ENCODE data around the gene SCAF1. TPM values are rescaled to one million over a fixed set of nuclear protein-coding genes. Genes with fewer than 3 reads are reported as not detected.

Gene SCAF1
- total RNA-seq, 6 donors from 2014 or later = 28.6 to 98.5 (median 71.0) TPM

DNA sequence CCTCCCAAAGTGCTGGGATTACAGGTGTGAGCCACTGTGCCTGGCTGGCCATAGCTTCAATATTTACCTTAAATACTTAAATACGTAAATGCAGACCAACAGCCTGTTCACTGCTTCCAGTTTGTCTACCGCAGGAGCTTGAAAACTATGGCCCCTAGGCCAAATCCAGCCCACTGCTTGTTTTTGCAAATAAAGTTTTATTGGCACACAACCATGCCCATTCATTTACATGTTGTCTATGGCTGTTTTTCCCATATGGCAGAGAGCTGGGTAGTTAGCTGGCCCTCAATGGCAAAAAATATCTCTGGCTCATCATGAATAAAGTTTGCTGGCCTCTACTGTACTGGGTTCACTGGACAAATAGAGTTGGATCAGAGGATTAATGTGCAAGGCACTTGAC is 39.2 kb upstream of the SCAF1 start:
- no peak for ATAC-seq (ENCODE audit: low FRiP score in 2 of 2)
- H3K4me1 ChIP-seq = no peaks in the 10 kb centered on the region
- no peak for DNase-seq
- no peak for TF ChIP-seq POLR2AphosphoS5 (IDR thresholded peaks at IDR 0.05)
- no peak for TF ChIP-seq POLR2A (IDR thresholded peaks at IDR 0.05)
- TF ChIP-seq, protein P1, sequence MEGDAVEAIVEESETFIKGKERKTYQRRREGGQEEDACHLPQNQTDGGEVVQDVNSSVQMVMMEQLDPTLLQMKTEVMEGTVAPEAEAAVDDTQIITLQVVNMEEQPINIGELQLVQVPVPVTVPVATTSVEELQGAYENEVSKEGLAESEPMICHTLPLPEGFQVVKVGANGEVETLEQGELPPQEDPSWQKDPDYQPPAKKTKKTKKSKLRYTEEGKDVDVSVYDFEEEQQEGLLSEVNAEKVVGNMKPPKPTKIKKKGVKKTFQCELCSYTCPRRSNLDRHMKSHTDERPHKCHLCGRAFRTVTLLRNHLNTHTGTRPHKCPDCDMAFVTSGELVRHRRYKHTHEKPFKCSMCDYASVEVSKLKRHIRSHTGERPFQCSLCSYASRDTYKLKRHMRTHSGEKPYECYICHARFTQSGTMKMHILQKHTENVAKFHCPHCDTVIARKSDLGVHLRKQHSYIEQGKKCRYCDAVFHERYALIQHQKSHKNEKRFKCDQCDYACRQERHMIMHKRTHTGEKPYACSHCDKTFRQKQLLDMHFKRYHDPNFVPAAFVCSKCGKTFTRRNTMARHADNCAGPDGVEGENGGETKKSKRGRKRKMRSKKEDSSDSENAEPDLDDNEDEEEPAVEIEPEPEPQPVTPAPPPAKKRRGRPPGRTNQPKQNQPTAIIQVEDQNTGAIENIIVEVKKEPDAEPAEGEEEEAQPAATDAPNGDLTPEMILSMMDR (IDR thresholded peaks at IDR 0.05) = no peak
- TF ChIP-seq EP300 (IDR thresholded peaks at IDR 0.05) = no peak
- H3K36me3 ChIP-seq = peaks cover 21 to 94% (median 76%) of the 10 kb centered on the region in 4 donors
- H3K4me3 ChIP-seq = no peak overlapping the region
- H3K9me3 ChIP-seq = no peaks in the 10 kb centered on the region
- 93 to 94% methylated on average over 2 of the region's 2 CpGs for WGBS, 2 donors
- no peaks in the 10 kb centered on the region for H3K27me3 ChIP-seq
- H3K27ac ChIP-seq = no peak overlapping the region

DNA sequence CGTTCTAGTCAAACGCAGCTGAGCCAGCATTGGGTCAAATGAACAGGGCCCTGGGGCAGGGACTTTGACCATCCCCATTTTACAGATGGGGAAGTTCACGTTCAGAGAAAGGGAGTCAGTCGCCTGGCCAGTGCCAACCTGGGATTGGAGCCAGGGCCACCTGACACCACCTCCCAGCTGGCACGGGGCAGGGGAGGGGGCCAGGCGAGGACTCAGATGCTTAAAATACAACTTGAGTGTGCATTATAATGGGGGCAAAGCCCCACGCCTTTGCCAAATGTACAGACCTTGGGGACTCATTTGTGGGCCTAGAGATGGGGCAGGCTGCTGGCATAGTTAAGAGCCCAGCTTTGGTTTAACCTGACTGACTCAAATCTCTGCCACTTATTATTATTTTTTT is 36.4 kb upstream of the SCAF1 start:
- H3K27me3 ChIP-seq = no peaks in the 10 kb centered on the region
- TF ChIP-seq POLR2AphosphoS5 (IDR thresholded peaks at IDR 0.05) (no peak), EP300 (IDR thresholded peaks at IDR 0.05) (no peak), POLR2A (IDR thresholded peaks at IDR 0.05) (no peak)
- TF ChIP-seq, protein P1 (IDR thresholded peaks at IDR 0.05) = no peak
- ATAC-seq (ENCODE audit: low FRiP score in 2 of 2) = no peak
- H3K4me1 ChIP-seq = no peaks in the 10 kb centered on the region
- WGBS, 2 donors = 91 to 95% methylated on average over 3 to 7 of the region's 7 CpGs
- no peak overlapping the region for H3K27ac ChIP-seq
- peaks cover 25 to 91% (median 69%) of the 10 kb centered on the region in 4 donors for H3K36me3 ChIP-seq
- H3K4me3 ChIP-seq = no peak overlapping the region
- peak in 1 of 2 donors; percentile 47 for DNase-seq
- no peaks in the 10 kb centered on the region for H3K9me3 ChIP-seq

DNA sequence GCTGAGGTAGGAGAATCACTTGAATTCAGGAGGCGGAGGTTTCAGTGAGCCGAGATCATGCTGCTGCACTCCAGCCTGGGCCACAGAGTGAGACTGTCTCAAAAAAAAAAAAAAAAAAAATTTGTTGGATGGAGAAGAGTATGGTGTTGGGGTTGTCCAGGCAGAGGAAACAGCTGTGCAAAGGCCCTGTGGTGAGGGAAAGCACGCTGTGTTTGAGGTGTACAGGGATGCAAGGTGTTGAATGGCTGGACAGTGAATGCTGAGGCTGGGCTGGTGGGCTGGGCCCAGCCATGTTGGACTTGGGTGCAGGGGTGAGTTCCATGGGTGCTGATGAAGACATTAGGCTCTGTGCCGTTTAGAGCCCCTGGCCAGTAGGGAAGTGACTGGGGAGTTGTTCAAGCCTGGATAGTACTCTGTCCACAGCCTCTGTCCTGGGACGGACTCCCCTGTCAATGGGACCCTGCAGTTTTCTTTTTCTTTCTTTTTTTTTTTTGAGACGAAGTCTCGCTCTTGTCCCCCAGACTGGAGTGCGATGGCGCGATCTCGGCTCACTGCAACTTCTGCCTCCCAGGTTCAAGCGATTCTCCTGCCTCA is 32.4 kb upstream of the SCAF1 start:
- H3K4me1 ChIP-seq = peaks cover 5 to 19% (median 17%) of the 10 kb centered on the region in 4 donors
- ATAC-seq (ENCODE audit: low FRiP score in 2 of 2) = no peak

DNA sequence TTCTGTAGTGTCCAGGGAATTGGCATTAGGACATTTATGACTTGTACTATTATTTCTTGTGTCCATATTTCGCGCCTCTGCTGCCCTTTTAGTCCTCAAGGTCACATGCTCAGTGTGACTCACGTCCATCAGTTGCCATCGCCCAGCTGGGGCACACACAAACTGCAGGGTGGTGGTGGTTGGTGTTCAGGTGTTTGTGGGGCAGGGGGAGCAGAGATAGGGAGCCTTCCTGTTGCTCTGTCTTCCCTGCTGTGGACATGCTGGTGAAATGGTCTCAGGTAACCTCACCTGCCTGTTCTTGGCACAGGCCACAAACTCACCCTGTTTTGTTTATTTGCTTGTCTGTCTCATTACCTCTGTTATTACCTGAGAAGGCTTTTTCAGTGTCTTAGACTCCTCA is 28.6 kb upstream of the SCAF1 start:
- TF ChIP-seq POLR2AphosphoS5 (IDR thresholded peaks at IDR 0.05) (no peak), POLR2A (IDR thresholded peaks at IDR 0.05) (no peak), EP300 (IDR thresholded peaks at IDR 0.05) (no peak)
- Histone ChIP-seq H3K9me3 (no peaks in the 10 kb centered on the region), H3K27me3 (no peaks in the 10 kb centered on the region), H3K27ac (no peak overlapping the region), H3K4me3 (no peak overlapping the region), H3K36me3 (peaks cover 15 to 70% (median 58%) of the 10 kb centered on the region in 4 donors), H3K4me1 (peaks cover 5 to 19% (median 17%) of the 10 kb centered on the region in 4 donors)
- DNase-seq (no peak), ATAC-seq (ENCODE audit: low FRiP score in 2 of 2) (no peak)
- WGBS, 2 donors = 74 to 81% methylated on average over 4 of the region's 4 CpGs

More for the DNA sequence above, 32.4 kb upstream of the SCAF1 start:
- 98% methylated on average over 12 of the region's 12 CpGs for WGBS, 2 donors
- Histone ChIP-seq H3K9me3 (no peaks in the 10 kb centered on the region), H3K27ac (no peak overlapping the region), H3K27me3 (no peaks in the 10 kb centered on the region), H3K36me3 (peaks cover 10 to 66% (median 43%) of the 10 kb centered on the region in 4 donors), H3K4me3 (no peak overlapping the region)
- TF ChIP-seq, protein P1 (IDR thresholded peaks at IDR 0.05) = no peak
- TF ChIP-seq POLR2A (IDR thresholded peaks at IDR 0.05) (no peak), POLR2AphosphoS5 (IDR thresholded peaks at IDR 0.05) (no peak), EP300 (IDR thresholded peaks at IDR 0.05) (no peak)
- no peak for DNase-seq

DNA sequence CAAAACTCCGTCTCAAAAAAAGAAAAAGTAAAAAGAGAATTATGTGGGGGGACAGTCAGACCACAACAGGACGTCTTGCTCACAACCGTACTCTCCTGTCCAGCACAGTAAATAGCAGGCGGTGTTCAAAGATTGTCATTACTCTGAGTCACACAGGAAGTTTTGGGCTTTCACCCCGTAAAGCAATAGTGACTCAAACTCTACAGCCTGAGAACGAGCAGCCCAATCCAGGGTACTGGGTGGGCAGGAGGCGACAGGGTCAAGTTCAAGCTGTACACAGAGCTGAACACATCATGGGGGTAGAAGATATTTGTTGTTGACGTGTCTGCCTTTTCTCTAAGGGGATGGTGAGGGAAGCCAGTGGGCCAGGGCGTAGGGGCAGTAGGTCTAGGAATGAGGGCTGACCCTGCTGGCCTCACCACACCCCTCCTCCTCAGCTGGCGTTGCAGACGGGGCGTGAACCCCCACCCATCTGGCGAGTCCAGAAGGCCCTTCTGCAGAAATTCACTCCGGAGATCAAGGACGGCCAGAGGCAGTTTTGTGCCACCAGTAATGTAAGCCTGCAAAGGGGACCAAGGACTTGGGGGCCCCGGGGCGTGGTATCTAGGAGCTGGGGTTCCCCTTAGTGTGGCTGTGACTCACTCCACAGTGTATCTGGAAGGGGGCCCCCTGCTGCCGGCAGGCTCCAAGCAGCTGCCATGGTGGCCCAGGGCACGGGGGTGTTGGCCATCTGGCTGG is 27.7 kb upstream of the SCAF1 start:
- H3K36me3 ChIP-seq = peaks cover 15 to 69% (median 55%) of the 10 kb centered on the region in 4 donors
- ATAC-seq (ENCODE audit: low FRiP score in 2 of 2) = peak in 1 of 2 donors; percentile 83

More for the DNA sequence above, 27.7 kb upstream of the SCAF1 start:
- DNase-seq = peak in 1 of 2 donors; percentile 43
- no peaks in the 10 kb centered on the region for H3K9me3 ChIP-seq
- H3K27ac ChIP-seq = peak overlapping the region in 1 of 4 donors; percentile 27
- no peaks in the 10 kb centered on the region for H3K27me3 ChIP-seq
- WGBS, 2 donors = 79% methylated on average over 12 to 19 of the region's 19 CpGs
- peaks cover 5 to 19% (median 17%) of the 10 kb centered on the region in 4 donors for H3K4me1 ChIP-seq
- TF ChIP-seq POLR2AphosphoS5 (IDR thresholded peaks at IDR 0.05) = no peak
- TF ChIP-seq, protein P1 (IDR thresholded peaks at IDR 0.05) = no peak
- TF ChIP-seq EP300 (IDR thresholded peaks at IDR 0.05) = no peak
- TF ChIP-seq POLR2A (IDR thresholded peaks at IDR 0.05) = no peak
- H3K4me3 ChIP-seq = no peak overlapping the region

Measured in upper lobe of left lung (tissue), 6 donors.